ENCODE measurements around the gene DFFB. TPM values are rescaled to one million over a fixed set of nuclear protein-coding genes. Genes with fewer than 3 reads are reported as not detected.

Gene DFFB
- total RNA-seq, 1 experiment from 2014 or later, result 9.0 TPM

DNA sequence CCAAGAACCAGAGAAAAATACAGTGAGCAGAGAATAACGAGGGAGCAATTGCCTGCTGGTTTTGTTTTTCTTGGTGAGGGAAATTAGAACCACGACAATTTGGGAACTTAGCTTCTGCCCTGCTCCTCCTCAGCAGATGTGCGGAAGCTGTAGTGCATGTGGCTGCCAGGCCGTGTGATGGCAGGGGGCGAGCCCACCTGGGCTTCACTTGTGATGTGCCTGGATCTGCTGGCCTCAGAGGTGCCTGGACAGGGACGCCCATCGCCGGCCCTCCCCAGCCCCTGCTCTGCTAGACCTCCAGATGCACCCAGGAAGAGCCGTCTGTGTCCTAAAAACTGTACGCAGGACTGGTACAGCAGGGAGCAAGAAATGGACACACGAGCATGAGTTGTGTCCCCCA is 71.3 kb downstream of the DFFB start:
- ChIA-PET RAD21 (ENCODE audit: low non-redundant PET in 1 of 2, low total read pairs in 2 of 2, uncharacterized antibody in 2 of 2, unreplicated experiment in 2 of 2) (no interaction called here), CTCF (no interaction called here)
- intact Hi-C loops (cut with micrococcal nuclease), result no loop called here

More for the DNA sequence above, 71.3 kb downstream of the DFFB start:
- no peak overlapping the region for H3K4me3 ChIP-seq (replicated peaks in 1 of 2; ENCODE audit: low read depth in 1 of 2, low read length in 2 of 2)
- H3K9me3 ChIP-seq (ENCODE audit: control insufficient read depth in 1 of 2, insufficient read depth in 1 of 2, low read depth in 1 of 2, low read length in 2 of 2), result no peaks in the 10 kb centered on the region; a peak in 1 of 4 replicates
- DNase-seq (ENCODE audit: low read depth, low spot score) (no peak), ATAC-seq (no peak)
- no peaks in the 10 kb centered on the region for H4K20me1 ChIP-seq (ENCODE audit: insufficient read depth)
- H3K27ac ChIP-seq (ENCODE audit: low read depth, low read length), result no peak overlapping the region
- H2AFZ ChIP-seq (ENCODE audit: low read depth, low read length, poor library complexity, severe bottlenecking), result no peak overlapping the region
- no peaks in the 10 kb centered on the region for H3K9me2 ChIP-seq (ENCODE audit: insufficient read depth)
- H3K36me3 ChIP-seq (ENCODE audit: control insufficient read depth in 1 of 2, insufficient read depth in 2 of 2, low read length in 2 of 2), result no peaks in the 10 kb centered on the region
- no TSS peak for BruUV-seq (replicated peaks)
- no peak overlapping the region for H3K4me2 ChIP-seq (ENCODE audit: low read length)
- TF ChIP-seq POLR2AphosphoS5 (IDR thresholded peaks at IDR 0.05; ENCODE audit: low read depth, low read length) (no peak), CTCF (IDR thresholded peaks at IDR 0.05 in 2 of 3, conservative IDR thresholded peaks at IDR 0.05 in 1 of 3; ENCODE audit: borderline replicate concordance in 1 of 3, insufficient read depth in 1 of 3, low read depth in 2 of 3, low read length in 2 of 3) (no peak), FOSL1 (IDR thresholded peaks at IDR 0.05; ENCODE audit: low read depth) (no peak), ZBTB33 (IDR thresholded peaks at IDR 0.05; ENCODE audit: extremely low read depth, insufficient replicate concordance, low read length) (no peak), RAD21 (IDR thresholded peaks at IDR 0.05; ENCODE audit: low read depth) (no peak), SIN3A (IDR thresholded peaks at IDR 0.05; ENCODE audit: low read depth) (no peak), YY1 (IDR thresholded peaks at IDR 0.05; ENCODE audit: extremely low read depth, insufficient replicate concordance, low read depth, low read length) (no peak), EGR1 (IDR thresholded peaks at IDR 0.05; ENCODE audit: low read depth) (no peak), ZFX (IDR thresholded peaks at IDR 0.05) (no peak), CEBPB (IDR thresholded peaks at IDR 0.05; ENCODE audit: low read depth) (no peak), ELF1 (IDR thresholded peaks at IDR 0.05; ENCODE audit: borderline replicate concordance, low read depth) (no peak), JUND (IDR thresholded peaks at IDR 0.05) (no peak)
- TF ChIP-seq, protein P1, sequence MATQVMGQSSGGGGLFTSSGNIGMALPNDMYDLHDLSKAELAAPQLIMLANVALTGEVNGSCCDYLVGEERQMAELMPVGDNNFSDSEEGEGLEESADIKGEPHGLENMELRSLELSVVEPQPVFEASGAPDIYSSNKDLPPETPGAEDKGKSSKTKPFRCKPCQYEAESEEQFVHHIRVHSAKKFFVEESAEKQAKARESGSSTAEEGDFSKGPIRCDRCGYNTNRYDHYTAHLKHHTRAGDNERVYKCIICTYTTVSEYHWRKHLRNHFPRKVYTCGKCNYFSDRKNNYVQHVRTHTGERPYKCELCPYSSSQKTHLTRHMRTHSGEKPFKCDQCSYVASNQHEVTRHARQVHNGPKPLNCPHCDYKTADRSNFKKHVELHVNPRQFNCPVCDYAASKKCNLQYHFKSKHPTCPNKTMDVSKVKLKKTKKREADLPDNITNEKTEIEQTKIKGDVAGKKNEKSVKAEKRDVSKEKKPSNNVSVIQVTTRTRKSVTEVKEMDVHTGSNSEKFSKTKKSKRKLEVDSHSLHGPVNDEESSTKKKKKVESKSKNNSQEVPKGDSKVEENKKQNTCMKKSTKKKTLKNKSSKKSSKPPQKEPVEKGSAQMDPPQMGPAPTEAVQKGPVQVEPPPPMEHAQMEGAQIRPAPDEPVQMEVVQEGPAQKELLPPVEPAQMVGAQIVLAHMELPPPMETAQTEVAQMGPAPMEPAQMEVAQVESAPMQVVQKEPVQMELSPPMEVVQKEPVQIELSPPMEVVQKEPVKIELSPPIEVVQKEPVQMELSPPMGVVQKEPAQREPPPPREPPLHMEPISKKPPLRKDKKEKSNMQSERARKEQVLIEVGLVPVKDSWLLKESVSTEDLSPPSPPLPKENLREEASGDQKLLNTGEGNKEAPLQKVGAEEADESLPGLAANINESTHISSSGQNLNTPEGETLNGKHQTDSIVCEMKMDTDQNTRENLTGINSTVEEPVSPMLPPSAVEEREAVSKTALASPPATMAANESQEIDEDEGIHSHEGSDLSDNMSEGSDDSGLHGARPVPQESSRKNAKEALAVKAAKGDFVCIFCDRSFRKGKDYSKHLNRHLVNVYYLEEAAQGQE (IDR thresholded peaks at IDR 0.05; ENCODE audit: low read depth), result no peak
- TF ChIP-seq, protein P2, sequence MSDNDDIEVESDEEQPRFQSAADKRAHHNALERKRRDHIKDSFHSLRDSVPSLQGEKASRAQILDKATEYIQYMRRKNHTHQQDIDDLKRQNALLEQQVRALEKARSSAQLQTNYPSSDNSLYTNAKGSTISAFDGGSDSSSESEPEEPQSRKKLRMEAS (IDR thresholded peaks at IDR 0.05), result no peak
- no peaks in the 10 kb centered on the region for H3K4me1 ChIP-seq (ENCODE audit: control insufficient read depth in 1 of 2, insufficient read depth in 2 of 2, low read length in 2 of 2)
- H3K79me2 ChIP-seq (ENCODE audit: insufficient read depth, low read length), result no peaks in the 10 kb centered on the region
- no peak overlapping the region for H3K9ac ChIP-seq (ENCODE audit: low read length)
- peaks cover 16% of the 10 kb centered on the region; the same call in 1 of the 2 replicates for H3K27me3 ChIP-seq (ENCODE audit: insufficient read depth, low read length)
- POLR2A ChIA-PET, result no interaction called here
